GM12891 (cell line): ENCODE data around the gene SLC13A3.

Source experiments
- DNase-seq: peaks from one replicate; pipeline ENCODE4 v3.0.0; 2011; ENCODE audit warnings: low spot score; ENCODE audit not compliant: insufficient read length
- FAIRE-seq: peaks from 2 replicates; lab custom pipeline; 2011; peaks lifted over from hg19 to GRCh38; lab: Jason Lieb, UNC
- PAX5 ChIP-seq: IDR thresholded peaks from 2 replicates; pipeline ENCODE4 v1.6.1; 2011; ENCODE audit warnings: low read length, moderate library complexity, mild to moderate bottlenecking; ENCODE audit not compliant: insufficient read depth, severe bottlenecking
- POLR2A ChIP-seq: IDR thresholded peaks from 2 replicates; pipeline ENCODE4 v1.6.1; 2011; ENCODE audit warnings: low read depth, low read length, control low read depth
- POLR2AphosphoS5 ChIP-seq: IDR thresholded peaks from 2 replicates; pipeline ENCODE4 v1.6.1; 2011; ENCODE audit warnings: low read depth, low read length, control low read depth
- POU2F2 ChIP-seq: IDR thresholded peaks from 2 replicates; pipeline ENCODE4 v1.6.1; 2011; ENCODE audit warnings: low read depth, mild to moderate bottlenecking, control low read depth, low read length, moderate library complexity
- SPI1 ChIP-seq: IDR thresholded peaks from 2 replicates; pipeline ENCODE4 v1.6.1; 2011; ENCODE audit warnings: low read depth, low read length, control low read depth
- TAF1 ChIP-seq: IDR thresholded peaks from 2 replicates; pipeline ENCODE4 v1.6.1; 2011; ENCODE audit warnings: low read depth, low read length, control low read depth

Gene SLC13A3

GRCh38 chr20:46573788-46574584, 77.3 kb downstream of the SLC13A3 start:
- no peak for TF ChIP-seq POU2F2
- no peak for TF ChIP-seq SPI1
- FAIRE-seq (no peak), DNase-seq (no peak)

- DNase-seq = no peak
- TF ChIP-seq POLR2AphosphoS5 (no peak), POU2F2 (no peak), SPI1 (no peak), TAF1 (no peak), POLR2A (no peak), PAX5 (no peak)
- FAIRE-seq = no peak
Observed at GRCh38 chr20:46573234-46573633, 78.0 kb downstream of the SLC13A3 start.

DNA sequence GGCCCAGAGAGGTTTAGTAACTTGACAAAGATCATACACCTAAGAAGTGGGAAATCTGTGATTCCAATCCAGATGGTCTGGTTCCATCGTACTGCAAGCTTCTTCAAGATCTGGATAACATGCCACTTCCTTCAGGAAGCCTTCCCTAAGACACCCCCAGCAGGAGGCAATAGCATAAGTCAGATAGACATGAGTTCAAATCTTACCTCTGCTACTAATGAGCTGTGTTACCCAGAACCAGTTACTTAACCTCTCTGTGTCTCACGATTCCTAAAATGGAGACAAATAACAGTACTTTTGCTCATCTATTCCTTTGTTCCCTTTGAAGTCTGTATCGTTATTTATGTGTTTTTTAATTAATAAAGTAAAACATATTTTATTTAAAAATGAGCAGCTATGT, 78.5 kb downstream of the SLC13A3 start:
- no peak for DNase-seq
- FAIRE-seq = no peak

DNA sequence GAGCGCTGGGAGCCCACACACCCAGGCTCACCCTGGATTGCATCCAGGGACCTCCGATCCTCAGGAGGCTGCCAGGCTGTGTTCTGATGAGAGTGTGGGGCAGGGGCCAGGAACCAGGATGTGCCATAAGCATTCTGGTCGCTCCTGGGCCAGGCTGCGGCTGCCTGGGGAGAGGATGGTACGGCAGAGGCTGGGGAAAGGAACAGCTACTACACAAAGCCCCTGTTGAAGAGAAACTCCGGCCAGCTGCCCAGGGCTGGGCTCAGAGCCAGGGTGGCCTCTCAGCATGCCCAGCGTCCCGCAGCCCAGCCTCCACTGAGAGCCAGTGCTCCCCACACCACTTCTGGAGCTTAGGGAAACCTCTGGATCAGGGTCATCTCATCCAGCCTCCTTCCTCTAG, 79.1 kb downstream of the SLC13A3 start:
- FAIRE-seq (no peak), DNase-seq (no peak)
- no peak for TF ChIP-seq POLR2AphosphoS5
- TF ChIP-seq POU2F2 = no peak
- no peak for TF ChIP-seq PAX5
- no peak for TF ChIP-seq TAF1

More for the DNA sequence above, 78.5 kb downstream of the SLC13A3 start:
- TF ChIP-seq TAF1 (no peak), POU2F2 (no peak), POLR2AphosphoS5 (no peak), SPI1 (no peak), POLR2A (no peak), PAX5 (no peak)

- no peak for DNase-seq
- TF ChIP-seq TAF1 (no peak), POU2F2 (no peak), POLR2A (no peak), PAX5 (no peak), SPI1 (no peak), POLR2AphosphoS5 (no peak)
- FAIRE-seq = no peak
Observed at GRCh38 chr20:46571418-46571817, 79.8 kb downstream of the SLC13A3 start.

DNA sequence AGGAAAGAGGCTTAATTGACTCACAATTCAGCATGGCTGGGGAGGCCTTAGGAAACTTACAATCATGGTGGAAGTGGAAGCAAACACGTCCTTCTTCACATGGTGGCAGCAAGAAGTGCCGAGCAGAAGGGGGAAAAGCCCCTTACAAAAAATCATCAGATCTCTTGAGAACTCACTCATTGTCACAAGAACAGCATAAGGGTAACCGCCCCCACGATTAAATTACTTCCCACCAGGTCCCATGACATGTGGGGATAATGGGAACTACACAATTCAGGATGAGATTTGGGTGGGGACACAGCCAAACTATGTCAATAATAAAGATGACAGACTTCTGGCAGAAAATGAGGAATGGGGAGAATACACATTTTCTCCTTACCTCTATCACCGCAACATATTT, 80.3 kb downstream of the SLC13A3 start:
- DNase-seq (no peak), FAIRE-seq (no peak)
- TF ChIP-seq POLR2AphosphoS5 (no peak), SPI1 (no peak), PAX5 (no peak)

DNA sequence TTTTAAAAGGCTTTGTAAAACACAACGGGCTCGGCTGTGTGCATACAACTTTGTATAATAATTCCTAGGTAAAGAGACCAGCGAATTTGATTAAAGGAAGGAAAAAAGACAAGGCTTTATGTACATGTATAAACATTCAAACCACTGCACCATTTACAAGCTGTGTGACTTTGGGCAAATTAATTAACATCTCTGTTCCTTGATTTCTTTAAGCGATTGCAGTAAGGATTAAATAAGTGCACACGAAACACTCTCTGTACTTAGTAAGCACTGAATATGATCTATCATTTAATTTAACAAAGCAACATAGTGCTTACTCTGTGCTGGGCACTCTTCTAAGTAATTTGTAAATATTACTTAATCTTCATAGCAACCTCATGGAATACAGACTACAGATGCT, 81.3 kb downstream of the SLC13A3 start:
- TF ChIP-seq POLR2AphosphoS5 (no peak), POU2F2 (no peak), SPI1 (no peak), TAF1 (no peak), PAX5 (no peak), POLR2A (no peak)
- FAIRE-seq = no peak

DNA sequence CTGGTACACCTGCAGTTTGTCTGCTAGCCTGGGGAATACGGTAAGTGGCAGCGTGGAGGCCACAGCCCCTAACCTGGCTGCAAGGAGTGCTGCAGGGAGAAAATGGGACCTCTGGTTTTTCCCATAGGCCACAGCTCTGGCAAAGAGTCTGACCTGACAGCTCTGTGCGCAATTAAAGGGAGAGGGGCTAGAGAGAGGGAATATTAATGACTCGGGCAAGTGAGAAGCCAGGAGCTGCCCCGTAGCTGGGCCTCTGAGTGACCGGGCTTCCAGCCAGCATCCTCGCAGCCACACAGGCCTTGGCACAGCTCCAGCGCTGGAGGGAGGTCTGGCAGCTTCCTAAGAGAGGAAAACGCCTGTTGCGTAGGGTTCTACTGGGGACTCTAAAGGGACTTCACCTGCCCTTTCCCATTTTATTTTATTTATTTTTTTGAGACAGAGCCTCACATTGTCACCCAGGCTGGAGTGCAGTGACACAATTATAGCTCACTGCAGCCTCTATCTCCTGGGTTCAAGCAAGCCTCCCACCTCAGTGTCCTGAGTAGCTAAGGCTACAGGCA, 82.6 kb downstream of the SLC13A3 start:
- FAIRE-seq (no peak), DNase-seq (no peak)
- TF ChIP-seq SPI1 (no peak), POU2F2 (no peak), PAX5 (no peak), POLR2AphosphoS5 (no peak), TAF1 (no peak)

More for the DNA sequence above, 81.3 kb downstream of the SLC13A3 start:
- no peak for DNase-seq

- TF ChIP-seq POU2F2 = no peak
- no peak for TF ChIP-seq TAF1
- TF ChIP-seq POLR2AphosphoS5 = no peak
- no peak for TF ChIP-seq POLR2A
- no peak for TF ChIP-seq PAX5
- no peak for TF ChIP-seq SPI1
- FAIRE-seq (no peak), DNase-seq (no peak)
Observed at GRCh38 chr20:46566125-46566524, 85.1 kb downstream of the SLC13A3 start.
